SU-DHL-6 (cell line): ENCODE data around the gene FAM3B.

Experiments used
- H2AFZ ChIP-seq: fragments of 200-600 bp; sonication (generic); 2 replicates; pipeline ENCODE4 v1.6.1; 2014; ENCODE audit warnings: low read depth, mild to moderate bottlenecking, moderate library complexity, mixed read lengths, antibody characterized with exemption, low read length; ENCODE audit not compliant: severe bottlenecking
- H3F3A ChIP-seq: fragments of 200-600 bp; shearing (Covaris generic); 2 replicates; pipeline ENCODE4 v1.6.0; 2016; ENCODE audit warnings: antibody characterized with exemption, mild to moderate bottlenecking; ENCODE audit not compliant: insufficient read depth
- H3K27ac ChIP-seq: fragments of 200-600 bp; sonication (generic); 2 replicates; pipeline ENCODE4 v1.5.1; 2016; ENCODE audit warnings: low read depth, mild to moderate bottlenecking, low read length, moderate library complexity, mixed read lengths
- H3K27me3 ChIP-seq: fragments of 200-600 bp; sonication (generic), shearing (Covaris generic); 2 replicates; pipeline ENCODE4 v1.6.0; 2014; ENCODE audit warnings: mild to moderate bottlenecking, low read length
- H3K36me3 ChIP-seq: fragments of 200-600 bp; sonication (generic); 2 replicates; pipeline ENCODE4 v1.6.1; 2014; ENCODE audit warnings: mild to moderate bottlenecking, low read length, mixed read lengths
- H3K4me2 ChIP-seq: fragments of 300-600, 200-600 bp; shearing (Covaris generic), sonication (generic); 2 replicates; pipeline ENCODE4 v1.6.0; 2014; ENCODE audit warnings: low read length, low read depth, mild to moderate bottlenecking; ENCODE audit not compliant: poor library complexity, severe bottlenecking
- H3K4me3 ChIP-seq: fragments of 200-600 bp; sonication (generic); 2 replicates; pipeline ENCODE4 v1.5.1; 2014; ENCODE audit warnings: antibody characterized with exemption, low read length, mild to moderate bottlenecking, mixed read lengths; ENCODE audit not compliant: insufficient read depth, poor library complexity, severe bottlenecking
- H3K79me2 ChIP-seq: fragments of 200-600 bp; sonication (generic); 2 replicates; pipeline ENCODE4 v1.6.1; 2014; ENCODE audit warnings: mild to moderate bottlenecking, low read length, moderate library complexity; ENCODE audit not compliant: insufficient read depth
- H3K9ac ChIP-seq: fragments of 200-600 bp; sonication (generic); 2 replicates; pipeline ENCODE4 v1.7.0; 2014; ENCODE audit warnings: mild to moderate bottlenecking, low read length
- H3K9me2 ChIP-seq: fragments of 200-600 bp; sonication (generic); replicated peaks from 2 replicates; pipeline ENCODE4 v1.6.1; 2014; ENCODE audit warnings: low read length; ENCODE audit not compliant: insufficient read depth
- H3K9me3 ChIP-seq: fragments of 200-600 bp; sonication (generic); 2 replicates; pipeline ENCODE4 v1.6.1; 2014; ENCODE audit warnings: low read length, mixed read lengths; ENCODE audit not compliant: insufficient read depth
- H4K20me1 ChIP-seq: fragments of 200-600 bp; sonication (generic); 2 replicates; pipeline ENCODE4 v1.6.1; 2014; ENCODE audit warnings: low read depth, mild to moderate bottlenecking, antibody characterized with exemption, low read length, moderate library complexity, mixed read lengths
- CTCF ChIP-seq: fragments of 200-600 bp; sonication (generic); IDR thresholded peaks from one replicate; pipeline ENCODE4 v1.5.1; 2017; ENCODE audit warnings: antibody characterized with exemption, mild to moderate bottlenecking, low read length, moderate library complexity; ENCODE audit not compliant: insufficient read depth, poor library complexity, severe bottlenecking
- EZH2phosphoT487 ChIP-seq: fragments of 200-600 bp; sonication (generic), shearing (Covaris generic); conservative IDR thresholded peaks from 2 replicates; pipeline ENCODE4 v1.6.1; 2018; ENCODE audit warnings: mild to moderate bottlenecking, antibody characterized with exemption, low read length, moderate library complexity, mixed read lengths

The FAM3B gene

GRCh38 chr21:41321211-41321907 is 4.8 kb downstream of the FAM3B start:
- TF ChIP-seq EZH2phosphoT487, result no peak
- TF ChIP-seq CTCF, result peak; percentile 37
- Histone ChIP-seq H3K36me3 (no peaks in the 10 kb centered on the region), H3F3A (peaks cover 5% of the 10 kb centered on the region), H3K27ac (peak overlapping the region; percentile 81), H3K4me3 (no peak overlapping the region), H3K9me2 (no peaks in the 10 kb centered on the region), H3K4me2 (peak overlapping the region; percentile 26), H3K27me3 (no peaks in the 10 kb centered on the region), H2AFZ (no peak overlapping the region), H4K20me1 (no peaks in the 10 kb centered on the region), H3K79me2 (no peaks in the 10 kb centered on the region), H3K9me3 (no peaks in the 10 kb centered on the region), H3K9ac (peak overlapping the region; percentile 16; the same call in 1 of the 2 replicates)

- no peaks in the 10 kb centered on the region for H3K79me2 ChIP-seq
- H3K9me2 ChIP-seq, result no peaks in the 10 kb centered on the region
- no peaks in the 10 kb centered on the region for H3K27me3 ChIP-seq
- peak overlapping the region; percentile 16; the same call in 1 of the 2 replicates for H3K9ac ChIP-seq
- H3K36me3 ChIP-seq, result no peaks in the 10 kb centered on the region
- peak overlapping the region; percentile 81 for H3K27ac ChIP-seq
- no peak overlapping the region for H2AFZ ChIP-seq
- no peaks in the 10 kb centered on the region for H4K20me1 ChIP-seq
- H3F3A ChIP-seq, result peaks cover 5% of the 10 kb centered on the region
- H3K9me3 ChIP-seq, result no peaks in the 10 kb centered on the region
- TF ChIP-seq CTCF, result no peak
- TF ChIP-seq EZH2phosphoT487, result no peak
- H3K4me2 ChIP-seq, result peak overlapping the region; percentile 26
- H3K4me3 ChIP-seq, result no peak overlapping the region
Observed at GRCh38 chr21:41321908-41322495, 5.4 kb downstream of the FAM3B start.

GRCh38 chr21:41322496-41323382 is 6.1 kb downstream of the FAM3B start:
- Histone ChIP-seq H3K4me3 (no peak overlapping the region), H3K27me3 (no peaks in the 10 kb centered on the region), H2AFZ (no peak overlapping the region), H4K20me1 (no peaks in the 10 kb centered on the region), H3K36me3 (no peaks in the 10 kb centered on the region), H3F3A (peaks cover 5% of the 10 kb centered on the region), H3K27ac (no peak overlapping the region), H3K9me3 (no peaks in the 10 kb centered on the region), H3K9ac (no peak overlapping the region), H3K4me2 (no peak overlapping the region), H3K9me2 (no peaks in the 10 kb centered on the region), H3K79me2 (no peaks in the 10 kb centered on the region)
- no peak for TF ChIP-seq CTCF
- TF ChIP-seq EZH2phosphoT487, result no peak
